Activated CD4-positive, alpha-beta T cell treated with anti-CD3 and anti-CD28 coated beads for 1 hour (primary cell): ENCODE results near the gene MLYCD.

Source experiments
- DNase-seq: peaks from one replicate; pipeline ENCODE4 v3.0.0-alpha.2; 2020

The MLYCD gene

GRCh38 chr16:83898463-83899271, at the start of gene MLYCD:
TSS of gene MLYCD (plus strand) at chr16:83899115. CDS start at chr16:83899145, 30 bp downstream.
- peak; percentile 54 for DNase-seq

- no peak for DNase-seq
Measured at GRCh38 chr16:83849421-83849820, 49.5 kb upstream of the MLYCD start.

- no peak for DNase-seq
Measured at GRCh38 chr16:83850947-83851346, 48.0 kb upstream of the MLYCD start.

- DNase-seq, result no peak
Measured at GRCh38 chr16:83851473-83851872, 47.4 kb upstream of the MLYCD start.

GRCh38 chr16:83852774-83853173, 46.1 kb upstream of the MLYCD start:
- no peak for DNase-seq

GRCh38 chr16:83853834-83854233, 45.1 kb upstream of the MLYCD start:
- DNase-seq, result no peak

- no peak for DNase-seq
Measured at GRCh38 chr16:83854420-83854819, 44.5 kb upstream of the MLYCD start.

- no peak for DNase-seq
Measured at GRCh38 chr16:83856792-83857191, 42.1 kb upstream of the MLYCD start.

- no peak for DNase-seq
Measured at GRCh38 chr16:83859265-83859664, 39.6 kb upstream of the MLYCD start.

GRCh38 chr16:83862661-83863060, 36.3 kb upstream of the MLYCD start:
- no peak for DNase-seq

GRCh38 chr16:83863682-83864081, 35.2 kb upstream of the MLYCD start:
- no peak for DNase-seq

- DNase-seq, result no peak
Measured at GRCh38 chr16:83870830-83871229, 28.1 kb upstream of the MLYCD start.

- DNase-seq, result no peak
Measured at GRCh38 chr16:83878838-83879237, 20.1 kb upstream of the MLYCD start.

- DNase-seq, result no peak
Measured at GRCh38 chr16:83882163-83882885, 16.6 kb upstream of the MLYCD start.

GRCh38 chr16:83886199-83886971, 12.5 kb upstream of the MLYCD start:
- no peak for DNase-seq

GRCh38 chr16:83887080-83887479, 11.8 kb upstream of the MLYCD start:
- DNase-seq, result no peak

- no peak for DNase-seq
Measured at GRCh38 chr16:83887564-83887963, 11.4 kb upstream of the MLYCD start.

- DNase-seq, result no peak
Measured at GRCh38 chr16:83888672-83889044, 10.3 kb upstream of the MLYCD start.

GRCh38 chr16:83890359-83890758, 8.6 kb upstream of the MLYCD start:
- no peak for DNase-seq

- no peak for DNase-seq
Measured at GRCh38 chr16:83891742-83892141, 7.2 kb upstream of the MLYCD start.

- DNase-seq, result no peak
Measured at GRCh38 chr16:83895243-83895642, 3.7 kb upstream of the MLYCD start.

GRCh38 chr16:83895942-83896341, 3.0 kb upstream of the MLYCD start:
- no peak for DNase-seq

GRCh38 chr16:83899272-83899897, 470 bp downstream of the MLYCD start:
- peak; percentile 11 for DNase-seq
